AG08396 (cell line): Measurements from ENCODE around the gene USP17L15.
"Not testable (repeated sequence)": the region's sequence is repeated elsewhere in the genome, so short reads cannot be mapped to it uniquely, and the experiment has no call there.

Experiments
- DNase-seq: peaks from one replicate; pipeline ENCODE4 v3.0.0; 2012; ENCODE audit warnings: low spot score, mixed read lengths

Gene USP17L15, protein sequence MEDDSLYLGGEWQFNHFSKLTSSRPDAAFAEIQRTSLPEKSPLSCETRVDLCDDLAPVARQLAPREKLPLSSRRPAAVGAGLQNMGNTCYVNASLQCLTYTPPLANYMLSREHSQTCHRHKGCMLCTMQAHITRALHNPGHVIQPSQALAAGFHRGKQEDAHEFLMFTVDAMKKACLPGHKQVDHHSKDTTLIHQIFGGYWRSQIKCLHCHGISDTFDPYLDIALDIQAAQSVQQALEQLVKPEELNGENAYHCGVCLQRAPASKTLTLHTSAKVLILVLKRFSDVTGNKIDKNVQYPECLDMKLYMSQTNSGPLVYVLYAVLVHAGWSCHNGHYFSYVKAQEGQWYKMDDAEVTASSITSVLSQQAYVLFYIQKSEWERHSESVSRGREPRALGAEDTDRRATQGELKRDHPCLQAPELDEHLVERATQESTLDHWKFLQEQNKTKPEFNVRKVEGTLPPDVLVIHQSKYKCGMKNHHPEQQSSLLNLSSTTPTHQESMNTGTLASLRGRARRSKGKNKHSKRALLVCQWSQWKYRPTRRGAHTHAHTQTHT

DNA sequence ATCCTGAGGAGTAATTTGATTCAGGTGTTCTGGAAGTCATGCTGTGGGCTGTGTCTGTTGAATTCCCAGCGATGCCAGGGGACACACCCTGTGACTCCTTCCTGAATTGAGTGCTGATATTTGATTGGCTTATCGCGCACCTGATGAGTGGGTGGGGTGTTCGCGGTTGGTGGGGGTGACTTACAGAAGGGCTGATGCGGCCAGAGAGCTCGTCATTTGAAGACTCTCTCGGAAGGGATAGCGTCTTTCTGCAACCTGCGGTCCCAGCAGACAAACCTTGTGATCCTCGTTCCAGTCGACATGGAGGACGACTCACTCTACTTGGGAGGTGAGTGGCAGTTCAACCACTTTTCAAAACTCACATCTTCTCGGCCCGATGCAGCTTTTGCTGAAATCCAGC lies at the start of gene USP17L15:
USP17L15 (plus strand) TSS at position 301 of the 400 bp plus-strand sequence; CDS start at position 301, 0 bp downstream.
- not testable (repeated sequence) for DNase-seq

DNA sequence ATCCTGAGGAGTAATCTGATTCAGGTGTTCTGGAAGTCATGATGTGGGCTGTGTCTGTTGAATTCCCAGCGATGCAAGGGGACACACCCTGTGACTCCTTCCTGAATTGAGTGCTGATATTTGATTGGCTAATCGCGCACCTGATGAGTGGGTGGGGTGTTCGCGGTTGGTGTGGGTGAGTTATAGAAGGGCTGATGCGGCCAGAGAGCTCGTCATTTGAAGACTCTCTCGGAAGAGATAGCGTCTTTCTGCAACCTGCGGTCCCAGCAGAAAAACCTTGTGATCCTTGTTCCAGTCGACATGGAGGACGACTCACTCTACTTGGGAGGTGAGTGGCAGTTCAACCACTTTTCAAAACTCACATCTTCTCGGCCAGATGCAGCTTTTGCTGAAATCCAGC lies 23.8 kb upstream of the USP17L15 start, which contains the start of gene USP17L10:
USP17L10 (plus strand) TSS at position 301 of the 400 bp plus-strand sequence; CDS start at position 301, 0 bp downstream.
- not testable (repeated sequence) for DNase-seq

DNA sequence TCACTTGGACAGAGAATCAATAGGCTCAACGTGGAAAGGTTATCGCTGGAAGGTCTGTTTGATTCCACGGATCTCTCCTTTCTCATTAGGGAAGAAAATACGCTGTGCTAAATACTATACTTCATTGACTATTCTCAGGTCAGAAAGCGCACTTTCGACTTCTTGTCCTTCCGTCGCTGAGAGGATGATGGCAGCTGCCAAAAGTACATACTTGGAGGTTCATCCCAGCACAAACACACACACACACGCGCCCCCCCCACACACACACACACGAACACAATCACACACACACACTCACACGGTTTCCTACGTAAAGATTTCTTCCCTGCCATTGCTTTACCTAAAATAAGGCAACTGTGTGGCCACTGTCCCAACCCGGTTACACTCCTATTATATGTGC lies 19.5 kb upstream of the USP17L15 start:
- not testable (repeated sequence) for DNase-seq

DNA sequence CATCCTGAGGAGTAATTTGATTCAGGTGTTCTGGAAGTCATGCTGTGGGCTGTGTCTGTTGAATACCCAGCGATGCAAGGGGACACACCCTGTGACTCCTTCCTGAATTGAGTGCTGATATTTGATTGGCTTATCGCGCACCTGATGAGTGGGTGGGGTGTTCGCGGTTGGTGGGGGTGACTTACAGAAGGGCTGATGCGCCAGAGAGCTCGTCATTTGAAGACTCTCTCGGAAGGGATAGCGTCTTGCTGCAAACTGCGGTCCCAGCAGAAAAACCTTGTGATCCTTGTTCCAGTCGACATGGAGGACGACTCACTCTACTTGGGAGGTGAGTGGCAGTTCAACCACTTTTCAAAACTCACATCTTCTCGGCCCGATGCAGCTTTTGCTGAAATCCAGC lies 19.1 kb upstream of the USP17L15 start, which contains the start of gene USP17L11:
USP17L11 (plus strand) TSS at position 301 of the 400 bp plus-strand sequence; CDS start at position 301, 0 bp downstream.
- not testable (repeated sequence) for DNase-seq

DNA sequence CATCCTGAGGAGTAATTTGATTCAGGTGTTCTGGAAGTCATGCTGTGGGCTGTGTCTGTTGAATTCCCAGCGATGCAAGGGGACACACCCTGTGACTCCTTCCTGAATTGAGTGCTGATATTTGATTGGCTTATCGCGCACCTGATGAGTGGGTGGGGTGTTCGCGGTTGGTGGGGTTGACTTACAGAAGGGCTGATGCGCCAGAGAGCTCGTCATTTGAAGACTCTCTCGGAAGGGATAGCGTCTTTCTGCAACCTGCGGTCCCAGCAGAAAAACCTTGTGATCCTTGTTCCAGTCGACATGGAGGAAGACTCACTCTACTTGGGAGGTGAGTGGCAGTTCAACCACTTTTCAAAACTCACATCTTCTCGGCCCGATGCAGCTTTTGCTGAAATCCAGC lies 14.3 kb upstream of the USP17L15 start, which contains the start of gene USP17L12:
USP17L12 (plus strand) TSS at position 301 of the 400 bp plus-strand sequence; CDS start at position 301, 0 bp downstream.
- not testable (repeated sequence) for DNase-seq

DNA sequence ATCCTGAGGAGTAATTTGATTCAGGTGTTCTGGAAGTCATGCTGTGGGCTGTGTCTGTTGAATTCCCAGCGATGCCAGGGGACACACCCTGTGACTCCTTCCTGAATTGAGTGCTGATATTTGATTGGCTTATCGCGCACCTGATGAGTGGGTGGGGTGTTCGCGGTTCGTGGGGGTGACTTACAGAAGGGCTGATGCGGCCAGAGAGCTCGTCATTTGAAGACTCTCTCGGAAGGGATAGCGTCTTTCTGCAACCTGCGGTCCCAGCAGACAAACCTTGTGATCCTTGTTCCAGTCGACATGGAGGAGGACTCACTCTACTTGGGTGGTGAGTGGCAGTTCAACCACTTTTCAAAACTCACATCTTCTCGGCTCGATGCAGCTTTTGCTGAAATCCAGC lies 9.6 kb upstream of the USP17L15 start, which contains the start of gene USP17L13:
USP17L13 (plus strand) TSS at position 301 of the 400 bp plus-strand sequence; CDS start at position 301, 0 bp downstream.
- DNase-seq: not testable (repeated sequence)

DNA sequence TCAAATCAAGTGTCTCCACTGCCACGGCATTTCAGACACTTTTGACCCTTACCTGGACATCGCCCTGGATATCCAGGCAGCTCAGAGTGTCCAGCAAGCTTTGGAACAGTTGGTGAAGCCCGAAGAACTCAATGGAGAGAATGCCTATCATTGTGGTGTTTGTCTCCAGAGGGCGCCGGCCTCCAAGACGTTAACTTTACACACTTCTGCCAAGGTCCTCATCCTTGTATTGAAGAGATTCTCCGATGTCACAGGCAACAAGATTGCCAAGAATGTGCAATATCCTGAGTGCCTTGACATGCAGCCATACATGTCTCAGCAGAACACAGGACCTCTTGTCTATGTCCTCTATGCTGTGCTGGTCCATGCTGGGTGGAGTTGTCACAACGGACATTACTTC lies 3.9 kb upstream of the USP17L15 start:
- not testable (repeated sequence) for DNase-seq

DNA sequence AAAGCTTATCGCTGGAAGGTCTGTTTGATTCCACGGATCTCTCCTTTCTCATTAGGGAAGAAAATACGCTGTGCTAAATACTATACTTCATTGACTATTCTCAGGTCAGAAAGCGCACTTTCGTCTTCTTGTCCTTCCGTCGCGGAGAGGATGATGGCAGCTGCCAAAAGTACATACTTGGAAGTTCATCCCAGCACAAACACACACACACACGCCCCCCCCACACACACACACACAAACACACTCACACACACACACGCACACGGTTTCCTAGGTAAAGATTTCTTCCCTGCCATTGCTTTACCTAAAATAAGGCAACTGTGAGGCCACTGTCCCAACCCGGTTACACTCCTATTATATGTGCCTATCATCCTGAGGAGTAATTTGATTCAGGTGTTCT lies 4.3 kb downstream of the USP17L15 start:
- DNase-seq: not testable (repeated sequence)

DNA sequence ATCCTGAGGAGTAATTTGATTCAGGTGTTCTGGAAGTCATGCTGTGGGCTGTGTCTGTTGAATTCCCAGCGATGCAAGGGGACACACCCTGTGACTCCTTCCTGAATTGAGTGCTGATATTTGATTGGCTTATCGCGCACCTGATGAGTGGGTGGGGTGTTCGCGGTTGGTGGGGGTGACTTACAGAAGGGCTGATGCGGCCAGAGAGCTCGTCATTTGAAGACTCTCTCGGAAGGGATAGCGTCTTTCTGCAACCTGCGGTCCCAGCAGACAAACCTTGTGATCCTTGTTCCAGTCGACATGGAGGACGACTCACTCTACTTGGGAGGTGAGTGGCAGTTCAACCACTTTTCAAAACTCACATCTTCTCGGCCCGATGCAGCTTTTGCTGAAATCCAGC lies 9.4 kb downstream of the USP17L15 start, which contains the start of gene USP17L17:
USP17L17 (plus strand) TSS at position 301 of the 400 bp plus-strand sequence; CDS start at position 301, 0 bp downstream.
- DNase-seq: not testable (repeated sequence)

DNA sequence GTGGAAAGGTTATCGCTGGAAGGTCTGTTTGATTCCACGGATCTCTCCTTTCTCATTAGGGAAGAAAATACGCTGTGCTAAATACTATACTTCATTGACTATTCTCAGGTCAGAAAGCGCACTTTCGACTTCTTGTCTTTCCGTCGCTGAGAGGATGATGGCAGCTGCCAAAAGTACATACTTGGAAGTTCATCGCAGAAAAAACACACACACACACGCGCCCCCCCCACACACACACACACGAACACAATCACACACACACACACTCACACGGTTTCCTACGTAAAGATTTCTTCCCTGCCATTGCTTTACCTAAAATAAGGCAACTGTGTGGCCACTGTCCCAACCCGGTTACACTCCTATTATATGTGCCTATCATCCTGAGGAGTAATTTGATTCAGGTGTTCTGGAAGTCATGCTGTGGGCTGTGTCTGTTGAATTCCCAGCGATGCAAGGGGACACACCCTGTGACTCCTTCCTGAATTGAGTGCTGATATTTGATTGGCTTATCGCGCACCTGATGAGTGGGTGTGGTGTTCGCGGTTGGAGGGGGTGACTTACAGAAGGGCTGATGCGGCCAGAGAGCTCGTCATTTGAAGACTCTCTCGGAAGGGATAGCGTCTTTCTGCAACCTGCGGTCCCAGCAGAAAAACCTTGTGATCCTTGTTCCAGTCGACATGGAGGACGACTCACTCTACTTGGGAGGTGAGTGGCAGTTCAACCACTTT lies 13.9 kb downstream of the USP17L15 start, which contains the start of gene USP17L18:
USP17L18 (plus strand) TSS at position 678 of the 728 bp plus-strand sequence; CDS start at position 678, 0 bp downstream.
- DNase-seq: not testable (repeated sequence)

DNA sequence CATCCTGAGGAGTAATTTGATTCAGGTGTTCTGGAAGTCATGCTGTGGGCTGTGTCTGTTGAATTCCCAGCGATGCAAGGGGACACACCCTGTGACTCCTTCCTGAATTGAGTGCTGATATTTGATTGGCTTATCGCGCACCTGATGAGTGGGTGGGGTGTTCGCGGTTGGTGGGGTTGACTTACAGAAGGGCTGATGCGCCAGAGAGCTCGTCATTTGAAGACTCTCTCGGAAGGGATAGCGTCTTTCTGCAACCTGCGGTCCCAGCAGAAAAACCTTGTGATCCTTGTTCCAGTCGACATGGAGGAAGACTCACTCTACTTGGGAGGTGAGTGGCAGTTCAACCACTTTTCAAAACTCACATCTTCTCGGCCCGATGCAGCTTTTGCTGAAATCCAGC lies 18.9 kb downstream of the USP17L15 start, which contains the start of gene USP17L19:
USP17L19 (plus strand) TSS at position 301 of the 400 bp plus-strand sequence; CDS start at position 301, 0 bp downstream.
- DNase-seq: not testable (repeated sequence)

DNA sequence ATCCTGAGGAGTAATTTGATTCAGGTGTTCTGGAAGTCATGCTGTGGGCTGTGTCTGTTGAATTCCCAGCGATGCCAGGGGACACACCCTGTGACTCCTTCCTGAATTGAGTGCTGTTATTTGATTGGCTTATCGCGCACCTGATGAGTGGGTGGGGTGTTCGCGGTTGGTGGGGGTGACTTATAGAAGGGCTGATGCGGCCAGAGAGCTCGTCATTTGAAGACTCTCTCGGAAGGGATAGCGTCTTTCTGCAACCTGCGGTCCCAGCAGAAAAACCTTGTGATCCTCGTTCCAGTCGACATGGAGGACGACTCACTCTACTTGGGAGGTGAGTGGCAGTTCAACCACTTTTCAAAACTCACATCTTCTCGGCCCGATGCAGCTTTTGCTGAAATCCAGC lies 23.6 kb downstream of the USP17L15 start, which contains the start of gene USP17L20:
USP17L20 (plus strand) TSS at position 301 of the 400 bp plus-strand sequence; CDS start at position 301, 0 bp downstream.
- DNase-seq: not testable (repeated sequence)

DNA sequence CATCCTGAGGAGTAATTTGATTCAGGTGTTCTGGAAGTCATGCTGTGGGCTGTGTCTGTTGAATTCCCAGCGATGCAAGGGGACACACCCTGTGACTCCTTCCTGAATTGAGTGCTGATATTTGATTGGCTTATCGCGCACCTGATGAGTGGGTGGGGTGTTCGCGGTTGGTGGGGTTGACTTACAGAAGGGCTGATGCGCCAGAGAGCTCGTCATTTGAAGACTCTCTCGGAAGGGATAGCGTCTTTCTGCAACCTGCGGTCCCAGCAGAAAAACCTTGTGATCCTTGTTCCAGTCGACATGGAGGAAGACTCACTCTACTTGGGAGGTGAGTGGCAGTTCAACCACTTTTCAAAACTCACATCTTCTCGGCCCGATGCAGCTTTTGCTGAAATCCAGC lies 28.4 kb downstream of the USP17L15 start, which contains the start of gene USP17L21:
USP17L21 (plus strand) TSS at position 301 of the 400 bp plus-strand sequence; CDS start at position 301, 0 bp downstream.
- DNase-seq: not testable (repeated sequence)

DNA sequence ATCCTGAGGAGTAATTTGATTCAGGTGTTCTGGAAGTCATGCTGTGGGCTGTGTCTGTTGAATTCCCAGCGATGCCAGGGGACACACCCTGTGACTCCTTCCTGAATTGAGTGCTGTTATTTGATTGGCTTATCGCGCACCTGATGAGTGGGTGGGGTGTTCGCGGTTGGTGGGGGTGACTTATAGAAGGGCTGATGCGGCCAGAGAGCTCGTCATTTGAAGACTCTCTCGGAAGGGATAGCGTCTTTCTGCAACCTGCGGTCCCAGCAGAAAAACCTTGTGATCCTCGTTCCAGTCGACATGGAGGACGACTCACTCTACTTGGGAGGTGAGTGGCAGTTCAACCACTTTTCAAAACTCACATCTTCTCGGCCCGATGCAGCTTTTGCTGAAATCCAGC lies 33.1 kb downstream of the USP17L15 start, which contains the start of gene USP17L22:
USP17L22 (plus strand) TSS at position 301 of the 400 bp plus-strand sequence; CDS start at position 301, 0 bp downstream.
- DNase-seq: not testable (repeated sequence)

DNA sequence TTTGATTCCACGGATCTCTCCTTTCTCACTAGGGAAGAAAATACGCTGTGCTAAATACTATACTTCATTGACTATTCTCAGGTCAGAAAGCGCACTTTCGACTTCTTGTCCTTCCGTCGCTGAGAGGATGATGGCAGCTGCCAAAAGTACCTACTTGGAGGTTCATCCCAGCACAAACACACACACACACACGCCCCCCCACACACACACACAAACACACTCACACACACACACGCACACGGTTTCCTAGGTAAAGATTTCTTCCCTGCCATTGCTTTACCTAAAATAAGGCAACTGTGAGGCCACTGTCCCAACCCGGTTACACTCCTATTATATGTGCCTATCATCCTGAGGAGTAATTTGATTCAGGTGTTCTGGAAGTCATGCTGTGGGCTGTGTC lies 37.5 kb downstream of the USP17L15 start:
- not testable (repeated sequence) for DNase-seq
